ENCODE data around the gene SRCIN1. TPM values are rescaled to one million over a fixed set of nuclear protein-coding genes. Genes with fewer than 3 reads are reported as not detected.

The SRCIN1 gene
- total RNA-seq, 1 experiment from 2014 or later, result 16.7 TPM

- Histone ChIP-seq H3K79me2 (ENCODE audit: low read depth) (no peaks in the 10 kb centered on the region), H4K20me1 (ENCODE audit: insufficient read depth) (peaks cover 12% of the 10 kb centered on the region), H3K4me2 (no peak overlapping the region), H3K36me3 (ENCODE audit: low read depth) (no peaks in the 10 kb centered on the region), H3K4me3 (no peak overlapping the region), H3K9me3 (ENCODE audit: insufficient read depth, low read depth) (no peaks in the 10 kb centered on the region), H3F3A (ENCODE audit: insufficient read depth, low read depth) (peaks cover 34% of the 10 kb centered on the region), H3K4me1 (replicated peaks; ENCODE audit: insufficient read depth) (peaks cover 23% of the 10 kb centered on the region), H3K27ac (no peak overlapping the region), H3K27me3 (ENCODE audit: insufficient read depth, low read depth) (no peaks in the 10 kb centered on the region), H2AFZ (no peak overlapping the region), H3K9me2 (ENCODE audit: insufficient read depth) (no peaks in the 10 kb centered on the region)
- TF ChIP-seq EZH2 (IDR thresholded peaks at IDR 0.05; ENCODE audit: low read depth) (no peak), CTCF (conservative IDR thresholded peaks at IDR 0.05) (no peak)
- CTCF ChIA-PET, result no interaction called here
- BruUV-seq (replicated peaks), result no TSS peak
- POLR2A ChIA-PET (ENCODE audit: unreplicated experiment), result no interaction called here
- intact Hi-C loops (cut with micrococcal nuclease; ENCODE audit: unreplicated experiment), result no loop called here
- DNase-seq, result no peak
Observed at GRCh38 chr17:38562215-38562569, 43.6 kb downstream of the SRCIN1 start.

GRCh38 chr17:38561416-38562214 lies 44.1 kb downstream of the SRCIN1 start:
- Histone ChIP-seq H3K9me3 (ENCODE audit: insufficient read depth, low read depth) (no peaks in the 10 kb centered on the region), H2AFZ (no peak overlapping the region), H3K9me2 (ENCODE audit: insufficient read depth) (no peaks in the 10 kb centered on the region), H3K27me3 (ENCODE audit: insufficient read depth, low read depth) (no peaks in the 10 kb centered on the region), H3K36me3 (ENCODE audit: low read depth) (no peaks in the 10 kb centered on the region), H4K20me1 (ENCODE audit: insufficient read depth) (peaks cover 12% of the 10 kb centered on the region), H3K4me2 (no peak overlapping the region), H3K4me3 (no peak overlapping the region), H3F3A (ENCODE audit: insufficient read depth, low read depth) (peaks cover 40% of the 10 kb centered on the region), H3K4me1 (replicated peaks; ENCODE audit: insufficient read depth) (peaks cover 29% of the 10 kb centered on the region), H3K79me2 (ENCODE audit: low read depth) (no peaks in the 10 kb centered on the region), H3K27ac (no peak overlapping the region)
- CTCF ChIA-PET, result no interaction called here
- TF ChIP-seq CTCF (conservative IDR thresholded peaks at IDR 0.05) (no peak), EZH2 (IDR thresholded peaks at IDR 0.05; ENCODE audit: low read depth) (no peak)
- no TSS peak for BruUV-seq (replicated peaks)
- intact Hi-C loops (cut with micrococcal nuclease; ENCODE audit: unreplicated experiment), result no loop called here
- POLR2A ChIA-PET (ENCODE audit: unreplicated experiment), result no interaction called here
- DNase-seq, result no peak

GRCh38 chr17:38560503-38561318 lies 45.0 kb downstream of the SRCIN1 start:
- no peak for DNase-seq
- no peak overlapping the region for H3K4me3 ChIP-seq
- peaks cover 49% of the 10 kb centered on the region for H3F3A ChIP-seq (ENCODE audit: insufficient read depth, low read depth)
- ChIA-PET POLR2A (ENCODE audit: unreplicated experiment) (no interaction called here), CTCF (interaction anchor here (0.6 kb wide), 1 partner anchor 19 kb away, joined by 3 read pairs; no protein-coding TSS in a partner anchor)
- H4K20me1 ChIP-seq (ENCODE audit: insufficient read depth), result peaks cover 12% of the 10 kb centered on the region
- no peak for TF ChIP-seq CTCF (conservative IDR thresholded peaks at IDR 0.05)
- TF ChIP-seq EZH2 (IDR thresholded peaks at IDR 0.05; ENCODE audit: low read depth), result no peak
- no peaks in the 10 kb centered on the region for H3K36me3 ChIP-seq (ENCODE audit: low read depth)
- H3K27ac ChIP-seq, result no peak overlapping the region
- intact Hi-C loops (cut with micrococcal nuclease; ENCODE audit: unreplicated experiment), result no loop called here
- H3K27me3 ChIP-seq (ENCODE audit: insufficient read depth, low read depth), result no peaks in the 10 kb centered on the region
- no peaks in the 10 kb centered on the region for H3K79me2 ChIP-seq (ENCODE audit: low read depth)
- H2AFZ ChIP-seq, result no peak overlapping the region
- no TSS peak for BruUV-seq (replicated peaks)
- peaks cover 38% of the 10 kb centered on the region for H3K4me1 ChIP-seq (replicated peaks; ENCODE audit: insufficient read depth)
- no peak overlapping the region for H3K4me2 ChIP-seq
- H3K9me2 ChIP-seq (ENCODE audit: insufficient read depth), result no peaks in the 10 kb centered on the region
- no peaks in the 10 kb centered on the region for H3K9me3 ChIP-seq (ENCODE audit: insufficient read depth, low read depth)

All from PC-9 (cell line).